Renal cortex interstitium (tissue), 11 donors: ENCODE data around the gene CTNNB1. TPM values are rescaled to one million over a fixed set of nuclear protein-coding genes. Genes with fewer than 3 reads are reported as not detected.

ENCODE experiments used
- DNase-seq, 11 donors: peaks; one replicate each; pipeline ENCODE4 v3.0.0-alpha.2; 2013; ENCODE audit warnings: low read depth in 9 of 11, low spot score in 4 of 11; ENCODE audit errors: extremely low read depth in 1 of 11
- polyA plus RNA-seq, 3 donors: library from polyadenylated mRNA; unstranded; fragments of 120-200 nt; gene quantifications; one replicate each; pipeline ENCODE4 v1.2.1, GENCODE V29; 2013; ENCODE audit not compliant: insufficient read length in 3 of 3

CTNNB1 gene
- polyA plus RNA-seq, 3 donors, result 474 to 519 (median 497) TPM

DNA sequence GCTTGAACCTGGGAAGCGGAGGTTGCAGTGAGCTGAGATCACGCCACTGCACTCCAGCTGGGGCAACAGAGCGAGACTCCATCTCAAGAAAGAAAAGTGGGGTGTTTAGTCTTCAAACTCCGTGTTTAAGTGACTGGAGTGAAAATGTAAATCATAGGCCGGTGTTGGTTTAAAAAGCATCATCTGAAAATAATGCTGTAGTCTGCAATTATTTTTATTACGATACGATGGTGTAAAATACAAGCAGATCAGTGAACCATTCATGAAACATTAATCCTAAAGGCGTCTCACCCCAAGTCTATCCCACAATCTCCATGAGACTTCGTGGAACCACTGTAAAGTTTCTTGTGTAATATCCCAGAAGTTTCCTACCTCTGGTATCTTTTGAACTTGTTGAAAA is 6.3 kb downstream of the CTNNB1 start:
- DNase-seq, result no peak

GRCh38 chr3:41207355-41207754 is 8.1 kb downstream of the CTNNB1 start:
- no peak for DNase-seq

DNA sequence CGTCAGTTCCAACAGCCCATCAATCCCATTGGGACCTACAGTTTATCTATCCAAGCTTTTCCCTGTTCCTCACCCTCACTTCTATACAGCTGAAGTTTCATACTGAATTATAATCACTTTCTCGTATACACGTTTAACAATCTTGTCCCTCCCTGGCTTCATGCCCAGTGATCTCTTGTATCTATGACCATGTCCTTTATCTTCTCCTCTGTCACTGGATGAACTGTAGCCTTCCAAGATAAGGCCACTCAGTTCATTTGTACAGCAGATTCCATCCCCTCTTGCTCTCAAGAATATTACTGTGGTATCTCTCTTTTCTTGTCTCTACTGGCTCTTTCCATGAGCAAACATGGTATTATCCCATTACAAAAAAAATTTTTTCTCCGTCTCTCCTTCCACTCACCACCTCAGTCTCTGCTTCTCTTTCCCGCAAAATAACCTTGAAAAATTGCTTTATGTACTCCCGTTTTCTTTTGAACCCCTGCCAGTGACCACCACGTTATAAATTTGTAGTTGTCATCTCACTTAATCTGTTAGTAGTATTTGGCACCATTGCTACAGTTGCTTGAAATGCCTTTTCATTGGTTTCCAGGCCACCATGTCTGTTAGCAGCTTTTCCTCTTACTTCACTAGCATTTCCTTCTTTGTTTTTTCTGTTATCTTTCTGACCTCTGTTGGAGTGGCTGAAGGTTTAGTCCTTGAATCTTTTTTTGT is 9.4 kb downstream of the CTNNB1 start:
- DNase-seq, result no peak

DNA sequence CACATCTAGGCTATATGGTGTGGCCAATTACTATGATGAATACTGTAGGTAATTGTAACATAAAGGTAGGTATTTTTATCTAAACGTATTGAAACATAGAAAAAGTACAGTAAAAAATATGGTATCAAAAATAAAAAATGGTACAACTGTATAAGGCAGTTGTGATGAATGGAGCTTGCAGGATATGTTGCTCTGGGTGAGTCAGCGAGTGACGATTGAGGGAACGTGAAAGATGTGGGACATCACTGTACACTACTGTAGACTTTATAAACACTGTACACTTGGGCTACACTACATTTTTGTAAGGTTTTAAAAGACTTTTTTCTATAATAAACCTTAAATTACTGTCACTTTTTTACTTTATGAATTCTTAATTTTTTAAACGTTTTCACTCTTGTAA is 10.3 kb downstream of the CTNNB1 start:
- DNase-seq, result no peak

- DNase-seq, result no peak
These were observed 11.7 kb downstream of the CTNNB1 start for GRCh38 chr3:41210966-41211365.

DNA sequence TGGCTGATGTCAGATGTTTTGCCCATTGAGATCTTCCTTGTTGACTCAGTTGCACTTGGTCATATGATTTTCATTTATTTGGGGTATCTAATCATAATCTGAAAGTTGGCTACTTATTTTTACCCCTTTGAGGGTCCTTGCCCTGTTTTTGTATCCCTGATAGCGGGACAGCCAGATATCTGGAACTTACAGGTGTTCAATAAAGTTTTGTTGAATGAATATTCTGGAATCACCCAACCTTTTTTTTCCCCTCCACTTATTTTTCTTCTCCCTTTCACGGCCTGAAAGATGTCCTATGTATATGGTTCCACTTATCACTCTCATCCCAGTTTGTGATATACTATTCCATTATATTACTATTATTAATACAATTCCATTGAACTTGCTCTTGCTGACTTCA is 12.8 kb downstream of the CTNNB1 start:
- DNase-seq, result no peak

- no peak for DNase-seq
These were observed 14.3 kb downstream of the CTNNB1 start for GRCh38 chr3:41213588-41213987.

DNA sequence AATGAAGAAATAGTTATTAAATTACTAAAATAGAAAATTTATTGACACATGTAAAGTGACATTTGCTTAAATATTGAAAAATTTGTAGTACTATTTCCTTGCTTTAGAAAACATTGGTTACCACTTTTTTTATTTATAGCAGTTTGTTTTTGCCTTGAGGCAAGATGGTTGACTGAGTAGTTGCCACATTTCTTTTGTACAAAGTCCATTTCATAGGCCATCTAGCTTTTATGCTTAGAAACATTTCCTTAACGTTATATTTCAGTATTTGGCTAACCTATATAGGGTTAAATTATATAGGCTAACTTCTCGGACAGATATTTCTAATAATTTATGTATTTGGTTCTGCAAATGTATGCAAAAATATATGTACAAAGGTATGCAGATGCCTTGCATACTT is 17.1 kb downstream of the CTNNB1 start:
- DNase-seq, result no peak

DNA sequence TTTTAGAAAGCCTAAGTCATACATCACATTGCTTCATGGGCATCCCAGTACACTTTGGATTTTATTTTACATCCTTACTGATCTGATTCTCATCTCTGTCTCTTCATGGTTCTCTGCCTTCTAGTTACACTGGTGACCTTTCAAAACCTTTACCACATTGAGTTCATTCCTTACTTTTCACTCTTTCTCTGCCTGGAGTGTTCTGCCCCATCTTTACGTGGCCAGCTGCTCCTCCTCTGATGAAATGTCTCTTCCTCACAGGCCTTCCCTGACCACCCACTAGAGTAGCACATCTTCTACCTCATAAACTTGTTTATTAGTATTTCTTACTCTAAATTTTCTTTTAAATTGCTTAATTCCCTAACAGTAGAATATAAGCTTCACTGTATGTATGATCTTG is 17.7 kb downstream of the CTNNB1 start:
- DNase-seq, result no peak

DNA sequence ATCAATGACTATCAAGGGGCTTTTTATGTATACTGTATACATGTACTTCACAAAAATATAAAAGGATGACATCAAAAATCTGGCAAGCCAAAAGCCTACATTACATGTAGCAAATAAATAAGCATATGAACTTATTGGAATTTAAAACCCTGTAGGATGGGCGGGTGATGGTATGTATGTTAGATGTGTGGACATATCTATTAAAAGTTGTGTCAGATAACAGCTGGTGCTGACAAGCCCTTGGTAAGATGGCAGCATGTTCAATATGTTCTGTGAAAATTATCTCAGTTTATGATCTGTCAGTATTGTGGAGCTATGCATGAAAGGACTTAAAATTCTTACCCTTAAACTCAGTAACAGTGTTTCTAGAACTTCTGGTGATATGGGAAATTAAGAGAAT is 20.1 kb downstream of the CTNNB1 start:
- DNase-seq, result no peak

GRCh38 chr3:41220906-41221677 is 21.8 kb downstream of the CTNNB1 start:
- DNase-seq, result no peak

DNA sequence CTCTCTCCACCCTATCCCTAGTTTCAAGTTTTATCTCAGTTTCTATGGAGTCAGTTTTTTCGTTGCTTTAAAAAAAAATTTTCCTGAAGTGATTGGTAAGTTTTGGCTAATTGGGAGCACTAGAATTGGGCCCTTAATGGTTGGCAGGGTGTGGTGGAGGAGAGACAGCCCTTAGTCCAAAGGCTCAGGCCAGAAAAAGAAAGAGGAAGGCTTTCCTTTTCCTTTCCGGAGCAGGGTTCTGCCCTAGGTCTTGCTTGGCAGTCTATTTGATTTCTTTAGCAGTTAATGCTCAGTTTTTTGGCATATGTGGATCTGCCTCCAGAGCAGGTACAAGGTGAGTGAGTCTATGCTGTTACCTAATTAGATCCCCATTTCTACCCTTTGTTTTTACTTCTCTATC is 22.7 kb downstream of the CTNNB1 start:
- DNase-seq, result no peak

- no peak for DNase-seq
These were observed 23.2 kb downstream of the CTNNB1 start for GRCh38 chr3:41222501-41222900.

DNA sequence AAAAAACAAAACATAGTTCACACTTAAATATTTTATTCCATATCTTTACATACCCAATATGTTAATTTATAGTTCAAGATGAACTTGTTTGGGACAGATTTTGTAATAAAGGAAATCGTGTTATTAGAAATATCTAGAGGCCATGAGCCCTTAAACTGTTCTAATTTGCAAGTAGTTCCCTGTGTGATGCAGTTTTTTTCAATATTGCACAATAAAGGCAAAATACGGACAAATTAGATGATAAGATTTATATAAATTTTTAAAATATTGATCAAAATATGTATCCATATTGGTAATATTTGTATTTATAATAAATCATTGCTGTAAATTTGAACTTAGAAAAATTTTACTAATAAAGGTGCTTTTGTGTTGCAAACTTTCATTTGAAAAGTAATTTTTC is 23.8 kb downstream of the CTNNB1 start:
- DNase-seq, result no peak

GRCh38 chr3:41223691-41224090 is 24.4 kb downstream of the CTNNB1 start:
- no peak for DNase-seq

DNA sequence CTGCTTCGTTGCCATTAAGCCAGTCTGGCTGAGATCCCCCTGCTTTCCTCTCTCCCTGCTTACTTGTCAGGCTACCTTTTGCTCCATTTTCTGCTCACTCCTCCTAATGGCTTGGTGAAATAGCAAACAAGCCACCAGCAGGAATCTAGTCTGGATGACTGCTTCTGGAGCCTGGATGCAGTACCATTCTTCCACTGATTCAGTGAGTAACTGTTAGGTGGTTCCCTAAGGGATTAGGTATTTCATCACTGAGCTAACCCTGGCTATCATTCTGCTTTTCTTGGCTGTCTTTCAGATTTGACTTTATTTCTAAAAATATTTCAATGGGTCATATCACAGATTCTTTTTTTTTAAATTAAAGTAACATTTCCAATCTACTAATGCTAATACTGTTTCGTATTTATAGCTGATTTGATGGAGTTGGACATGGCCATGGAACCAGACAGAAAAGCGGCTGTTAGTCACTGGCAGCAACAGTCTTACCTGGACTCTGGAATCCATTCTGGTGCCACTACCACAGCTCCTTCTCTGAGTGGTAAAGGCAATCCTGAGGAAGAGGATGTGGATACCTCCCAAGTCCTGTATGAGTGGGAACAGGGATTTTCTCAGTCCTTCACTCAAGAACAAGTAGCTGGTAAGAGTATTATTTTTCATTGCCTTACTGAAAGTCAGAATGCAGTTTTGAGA is 25.0 kb downstream of the CTNNB1 start:
- no peak for DNase-seq

DNA sequence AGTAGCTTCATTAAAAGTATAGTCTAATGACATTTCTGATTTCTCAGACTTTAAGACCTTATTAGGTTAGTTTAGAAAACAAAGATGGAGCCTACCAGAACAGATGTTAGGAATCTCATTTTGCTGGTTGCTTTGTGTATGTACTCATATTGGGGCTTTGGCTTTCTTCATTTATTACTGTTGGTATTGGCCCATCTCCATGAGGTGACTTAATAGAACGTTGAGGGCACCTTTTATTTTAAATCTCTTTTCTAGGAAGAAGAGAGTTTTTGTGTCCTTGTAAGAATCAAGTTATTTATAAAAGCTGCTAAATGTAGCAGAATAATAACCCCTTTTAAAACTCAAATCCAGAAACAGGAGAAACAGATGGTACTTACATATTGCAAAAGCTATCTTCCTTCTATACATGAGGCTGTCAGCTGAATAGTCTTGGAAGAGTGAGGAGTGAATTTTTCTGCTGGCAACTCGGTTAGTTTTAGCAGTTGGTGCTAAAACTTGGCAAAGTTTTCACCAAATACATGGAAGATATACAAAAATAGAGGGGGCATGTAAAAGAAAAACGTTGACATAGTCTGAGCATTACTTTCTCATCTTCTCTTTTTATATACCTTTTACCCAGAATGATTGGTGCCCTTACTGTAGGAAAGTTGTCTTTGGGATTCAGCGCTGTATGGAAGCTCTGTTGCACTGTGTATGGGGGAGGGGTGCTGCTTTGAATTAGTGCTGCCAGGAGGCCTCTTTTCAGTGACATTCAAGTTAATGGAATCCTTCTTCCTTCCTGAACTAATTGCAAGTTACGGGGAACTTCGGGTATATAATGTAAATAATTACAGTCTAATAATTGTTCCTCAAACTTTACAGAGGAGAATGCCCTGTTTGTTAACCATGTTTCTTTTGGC is 35.8 kb downstream of the CTNNB1 start:
- no peak for DNase-seq

- DNase-seq, result no peak
These were observed 36.9 kb downstream of the CTNNB1 start for GRCh38 chr3:41236228-41236627.

GRCh38 chr3:41237907-41238306 is 38.6 kb downstream of the CTNNB1 start:
- DNase-seq, result no peak
